Measurements from ENCODE around the gene MAZ. TPM values are rescaled to one million over a fixed set of nuclear protein-coding genes. Genes with fewer than 3 reads are reported as not detected.

MAZ gene
- total and polyA plus RNA-seq, 4 donors: 16.0 to 272 (median 45.1) TPM

GRCh38 chr16:29819506-29819905 is 13.2 kb downstream of the MAZ start:
- H3K4me1 ChIP-seq (ENCODE audit: control insufficient read depth in 4 of 4, insufficient read depth in 4 of 4, low read length in 3 of 4): peaks cover 15 to 58% (median 42%) of the 10 kb centered on the region in 4 donors
- TF ChIP-seq EGR1 (IDR thresholded peaks at IDR 0.05; ENCODE audit: low read depth in 2 of 2): no peak
- TF ChIP-seq MAX (IDR thresholded peaks at IDR 0.05): no peak
- TF ChIP-seq RXRA (IDR thresholded peaks at IDR 0.05): no peak
- no peak for TF ChIP-seq FOXA1 (IDR thresholded peaks at IDR 0.05)
- no peak for TF ChIP-seq TAF1 (conservative IDR thresholded peaks at IDR 0.05)
- TF ChIP-seq HNF4A (conservative IDR thresholded peaks at IDR 0.05): no peak
- TF ChIP-seq SP1 (IDR thresholded peaks at IDR 0.05): no peak
- no peak for TF ChIP-seq FOXA2 (IDR thresholded peaks at IDR 0.05)
- TF ChIP-seq, protein P1, sequence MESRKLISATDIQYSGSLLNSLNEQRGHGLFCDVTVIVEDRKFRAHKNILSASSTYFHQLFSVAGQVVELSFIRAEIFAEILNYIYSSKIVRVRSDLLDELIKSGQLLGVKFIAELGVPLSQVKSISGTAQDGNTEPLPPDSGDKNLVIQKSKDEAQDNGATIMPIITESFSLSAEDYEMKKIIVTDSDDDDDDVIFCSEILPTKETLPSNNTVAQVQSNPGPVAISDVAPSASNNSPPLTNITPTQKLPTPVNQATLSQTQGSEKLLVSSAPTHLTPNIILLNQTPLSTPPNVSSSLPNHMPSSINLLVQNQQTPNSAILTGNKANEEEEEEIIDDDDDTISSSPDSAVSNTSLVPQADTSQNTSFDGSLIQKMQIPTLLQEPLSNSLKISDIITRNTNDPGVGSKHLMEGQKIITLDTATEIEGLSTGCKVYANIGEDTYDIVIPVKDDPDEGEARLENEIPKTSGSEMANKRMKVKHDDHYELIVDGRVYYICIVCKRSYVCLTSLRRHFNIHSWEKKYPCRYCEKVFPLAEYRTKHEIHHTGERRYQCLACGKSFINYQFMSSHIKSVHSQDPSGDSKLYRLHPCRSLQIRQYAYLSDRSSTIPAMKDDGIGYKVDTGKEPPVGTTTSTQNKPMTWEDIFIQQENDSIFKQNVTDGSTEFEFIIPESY (IDR thresholded peaks at IDR 0.05): no peak
- TF ChIP-seq, protein P2, sequence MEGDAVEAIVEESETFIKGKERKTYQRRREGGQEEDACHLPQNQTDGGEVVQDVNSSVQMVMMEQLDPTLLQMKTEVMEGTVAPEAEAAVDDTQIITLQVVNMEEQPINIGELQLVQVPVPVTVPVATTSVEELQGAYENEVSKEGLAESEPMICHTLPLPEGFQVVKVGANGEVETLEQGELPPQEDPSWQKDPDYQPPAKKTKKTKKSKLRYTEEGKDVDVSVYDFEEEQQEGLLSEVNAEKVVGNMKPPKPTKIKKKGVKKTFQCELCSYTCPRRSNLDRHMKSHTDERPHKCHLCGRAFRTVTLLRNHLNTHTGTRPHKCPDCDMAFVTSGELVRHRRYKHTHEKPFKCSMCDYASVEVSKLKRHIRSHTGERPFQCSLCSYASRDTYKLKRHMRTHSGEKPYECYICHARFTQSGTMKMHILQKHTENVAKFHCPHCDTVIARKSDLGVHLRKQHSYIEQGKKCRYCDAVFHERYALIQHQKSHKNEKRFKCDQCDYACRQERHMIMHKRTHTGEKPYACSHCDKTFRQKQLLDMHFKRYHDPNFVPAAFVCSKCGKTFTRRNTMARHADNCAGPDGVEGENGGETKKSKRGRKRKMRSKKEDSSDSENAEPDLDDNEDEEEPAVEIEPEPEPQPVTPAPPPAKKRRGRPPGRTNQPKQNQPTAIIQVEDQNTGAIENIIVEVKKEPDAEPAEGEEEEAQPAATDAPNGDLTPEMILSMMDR (IDR thresholded peaks at IDR 0.05; ENCODE audit: low read depth, low read length, missing input control): no peak
- TF ChIP-seq REST (IDR thresholded peaks at IDR 0.05): no peak
- no peak for TF ChIP-seq JUND (IDR thresholded peaks at IDR 0.05)
- TF ChIP-seq RAD21 (IDR thresholded peaks at IDR 0.05): no peak
- TF ChIP-seq, protein P3, sequence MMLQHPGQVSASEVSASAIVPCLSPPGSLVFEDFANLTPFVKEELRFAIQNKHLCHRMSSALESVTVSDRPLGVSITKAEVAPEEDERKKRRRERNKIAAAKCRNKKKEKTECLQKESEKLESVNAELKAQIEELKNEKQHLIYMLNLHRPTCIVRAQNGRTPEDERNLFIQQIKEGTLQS (IDR thresholded peaks at IDR 0.05): no peak
- no peak for TF ChIP-seq HNF4G (IDR thresholded peaks at IDR 0.05)
- no peak for TF ChIP-seq YY1 (IDR thresholded peaks at IDR 0.05)
- no peak for TF ChIP-seq GABPA (IDR thresholded peaks at IDR 0.05 in 1 of 2, conservative IDR thresholded peaks at IDR 0.05 in 1 of 2)
- no peak for TF ChIP-seq NR2F2 (IDR thresholded peaks at IDR 0.05)
- H3K9me3 ChIP-seq (ENCODE audit: control insufficient read depth in 4 of 4, low read length in 3 of 4): no peaks in the 10 kb centered on the region
- peak overlapping the region in 1 of 2 donors; percentile 86 for H3K27ac ChIP-seq (ENCODE audit: low read depth in 1 of 2, low read length in 2 of 2)
- 79% methylated on average over 15 of the region's 15 CpGs for WGBS
- no peaks in the 10 kb centered on the region for H3K27me3 ChIP-seq (ENCODE audit: control insufficient read depth in 4 of 4, insufficient read depth in 4 of 4, low read length in 3 of 4)
- H3K9ac ChIP-seq (ENCODE audit: low read depth in 1 of 2, low read length in 2 of 2): no peak overlapping the region
- H3K4me3 ChIP-seq (ENCODE audit: low read depth in 1 of 3, low read length in 3 of 3): no peak overlapping the region
- H3K36me3 ChIP-seq (ENCODE audit: control insufficient read depth in 4 of 4, insufficient read depth in 3 of 4, low read depth in 1 of 4, low read length in 3 of 4): peaks cover 0 to 9% (median 0%) of the 10 kb centered on the region in 4 donors
- no peak for DNase-seq (ENCODE audit: low spot score)
